Vagina (tissue), 2 donors: ENCODE data around the gene COL24A1. TPM values are rescaled to one million over a fixed set of nuclear protein-coding genes. Genes with fewer than 3 reads are reported as not detected.
"Not testable (repeated sequence)": the region's sequence is repeated elsewhere in the genome, so short reads cannot be mapped to it uniquely, and the experiment has no call there.

Experiments
- DNase-seq, 2 donors: peaks; one replicate each; pipeline ENCODE4 v3.0.0-alpha.2; 2017; ENCODE audit errors: extremely low spot score in 2 of 2
- H3K27ac ChIP-seq: fragments of 200-600 bp; sonication (generic); one replicate; pipeline ENCODE4 v1.5.1; 2019
- H3K27me3 ChIP-seq: fragments of 200-600 bp; sonication (generic); one replicate; pipeline ENCODE4 v1.5.1; 2019
- H3K36me3 ChIP-seq, 2 donors: fragments of 200-600 bp; sonication (generic); one replicate each; pipeline ENCODE4 v1.5.1; 2017 to 2019
- H3K4me1 ChIP-seq: fragments of 200-600 bp; sonication (generic); one replicate; pipeline ENCODE4 v1.5.1; 2019
- H3K4me3 ChIP-seq, 2 donors: fragments of 200-600 bp; sonication (generic); 1 replicate in 1 of 2; 2 replicates in 1 of 2; pipeline ENCODE4 v1.5.1; 2016 to 2019
- H3K9me3 ChIP-seq: fragments of 200-600 bp; sonication (generic); one replicate; pipeline ENCODE4 v1.5.1; 2019
- CTCF ChIP-seq, 3 experiments: fragments of 450-650 bp in 2 of 3; fragments of 200-600 bp in 1 of 3; sonication (generic) in 1 of 3; IDR thresholded peaks; one replicate each; pipeline ENCODE4 v1.5.1; 2017 to 2019; ENCODE audit warnings: antibody characterized with exemption in 3 of 3, mild to moderate bottlenecking in 2 of 3, moderate library complexity in 2 of 3
- POLR2A ChIP-seq, 2 donors: fragments of 450-650 bp; IDR thresholded peaks; one replicate each; pipeline ENCODE4 v1.6.1; 2017; ENCODE audit warnings: antibody characterized with exemption in 2 of 2, mild to moderate bottlenecking in 2 of 2, moderate library complexity in 2 of 2
- POLR2AphosphoS5 ChIP-seq, 2 donors: sonication (generic); formaldehyde crosslinking; IDR thresholded peaks; one replicate each; pipeline ENCODE4 v1.9.0; 2017; ENCODE audit warnings: antibody characterized with exemption in 2 of 2, mild to moderate bottlenecking in 2 of 2, low read depth in 1 of 2; ENCODE audit not compliant: insufficient read depth in 1 of 2
- intact Hi-C: fragments of 100-400 bp; cut with DNase I; formaldehyde crosslinking; loops from one replicate; pipeline ENCODE4 v1.15.1; 2023
- total RNA-seq: library from RNA; depleted of rRNA; stranded (reverse); fragments of >200 nt; gene quantifications from one replicate; pipeline ENCODE4 v1.2.3, GENCODE V29; 2016

COL24A1 gene
- total RNA-seq, 1 donor from 2014 or later: 0.98 TPM

DNA sequence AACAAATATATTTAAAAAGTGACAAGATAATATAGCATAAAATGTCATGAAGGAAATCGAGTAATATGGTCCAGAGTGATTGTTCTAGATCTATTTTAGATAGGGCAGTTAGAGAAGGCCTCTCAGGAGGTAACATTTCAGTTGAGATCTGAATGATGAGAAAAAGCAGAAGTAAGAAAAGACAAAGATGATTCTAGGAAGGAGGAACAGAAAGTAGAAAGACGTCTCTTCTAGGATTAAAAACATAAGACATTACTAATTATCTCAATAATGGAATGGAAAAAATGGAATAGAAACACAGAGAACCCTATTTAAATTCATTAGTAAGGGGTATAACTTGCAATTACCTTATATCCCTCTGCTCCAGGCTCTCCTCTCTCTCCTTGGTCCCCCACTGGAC, 318.3 kb downstream of the COL24A1 start:
- Histone ChIP-seq H3K27me3 (no peaks in the 10 kb centered on the region), H3K36me3 (no peaks in the 10 kb centered on the region), H3K9me3 (no peaks in the 10 kb centered on the region), H3K4me1 (no peaks in the 10 kb centered on the region), H3K27ac (no peak overlapping the region), H3K4me3 (no peak overlapping the region)
- intact Hi-C loops: no loop called here
- no peak for DNase-seq
- TF ChIP-seq CTCF (IDR thresholded peaks at IDR 0.05) (no peak), POLR2A (IDR thresholded peaks at IDR 0.05) (no peak), POLR2AphosphoS5 (IDR thresholded peaks at IDR 0.05; ENCODE audit: insufficient read depth in 1 of 2, low read depth in 1 of 2) (no peak)

DNA sequence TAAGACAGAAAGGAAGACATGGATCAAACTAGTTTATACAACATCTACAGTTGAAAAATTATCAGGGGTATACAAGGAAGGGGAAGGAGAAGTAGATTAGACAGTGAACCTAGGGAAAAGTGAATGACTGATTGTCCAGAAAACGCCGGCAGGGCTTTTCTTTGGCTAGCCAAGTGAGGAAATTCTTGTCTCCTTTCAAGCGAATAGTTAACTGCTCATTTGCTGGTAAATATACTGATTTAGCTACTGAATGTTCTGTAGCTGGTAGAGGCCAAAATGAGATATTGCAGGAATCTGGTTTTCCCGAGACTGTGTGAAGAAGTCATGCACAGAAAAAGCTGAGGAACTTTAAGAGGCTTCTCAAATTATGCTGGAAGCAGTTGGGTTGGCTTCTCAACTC, 319.8 kb downstream of the COL24A1 start:
- no peaks in the 10 kb centered on the region for H3K4me1 ChIP-seq
- no peak for DNase-seq
- no peaks in the 10 kb centered on the region for H3K9me3 ChIP-seq
- H3K4me3 ChIP-seq: no peak overlapping the region
- H3K27ac ChIP-seq: peak overlapping the region; percentile 13
- H3K27me3 ChIP-seq: no peaks in the 10 kb centered on the region
- intact Hi-C loops: no loop called here
- TF ChIP-seq POLR2AphosphoS5 (IDR thresholded peaks at IDR 0.05; ENCODE audit: insufficient read depth in 1 of 2, low read depth in 1 of 2) (no peak), CTCF (IDR thresholded peaks at IDR 0.05) (no peak), POLR2A (IDR thresholded peaks at IDR 0.05) (no peak)
- H3K36me3 ChIP-seq: no peaks in the 10 kb centered on the region

DNA sequence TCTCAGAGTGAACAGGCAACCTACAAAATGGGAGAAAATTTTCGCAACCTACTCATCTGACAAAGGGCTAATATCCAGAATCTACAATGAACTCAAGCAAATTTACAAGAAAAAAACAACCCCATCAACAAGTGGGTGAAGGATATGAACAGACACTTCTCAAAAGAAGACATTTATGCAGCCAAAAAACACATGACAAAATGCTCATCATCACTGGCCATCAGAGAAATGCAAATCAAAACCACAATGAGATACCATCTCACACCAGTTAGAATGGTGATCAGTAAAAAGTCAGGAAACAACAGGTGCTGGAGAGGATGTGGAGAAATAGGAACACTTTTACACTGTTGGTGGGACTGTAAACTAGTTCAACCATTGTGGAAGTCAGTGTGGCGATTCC, 323.4 kb downstream of the COL24A1 start:
- intact Hi-C loops, H3K4me1 ChIP-seq, H3K4me3 ChIP-seq, H3K36me3 ChIP-seq, DNase-seq, H3K27me3 ChIP-seq, H3K9me3 ChIP-seq, H3K27ac ChIP-seq: not testable (repeated sequence)

DNA sequence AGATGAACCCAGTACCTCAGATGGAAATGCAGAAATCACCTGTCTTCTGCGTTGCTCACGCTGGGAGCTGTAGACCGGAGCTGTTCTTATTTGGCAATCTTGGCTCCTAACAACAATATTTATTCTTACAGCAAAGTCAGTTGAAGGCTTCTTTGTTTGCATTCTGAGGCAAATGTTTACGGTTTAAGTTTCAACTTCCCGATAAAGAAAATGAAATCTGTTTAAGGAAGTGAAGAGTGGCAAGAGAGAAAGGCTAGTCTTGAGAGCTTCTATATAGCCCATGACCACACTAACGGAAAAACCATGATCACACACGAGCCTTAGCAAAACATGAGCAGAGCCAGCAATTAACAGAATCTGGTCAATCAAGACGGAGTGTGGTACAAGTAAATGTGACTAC, 325.7 kb downstream of the COL24A1 start:
- TF ChIP-seq CTCF (IDR thresholded peaks at IDR 0.05) (no peak), POLR2A (IDR thresholded peaks at IDR 0.05) (no peak), POLR2AphosphoS5 (IDR thresholded peaks at IDR 0.05; ENCODE audit: insufficient read depth in 1 of 2, low read depth in 1 of 2) (no peak)
- Histone ChIP-seq H3K27ac (no peak overlapping the region), H3K4me3 (no peak overlapping the region), H3K4me1 (no peaks in the 10 kb centered on the region), H3K27me3 (no peaks in the 10 kb centered on the region), H3K36me3 (no peaks in the 10 kb centered on the region), H3K9me3 (no peaks in the 10 kb centered on the region)
- intact Hi-C loops: no loop called here
- DNase-seq: no peak

DNA sequence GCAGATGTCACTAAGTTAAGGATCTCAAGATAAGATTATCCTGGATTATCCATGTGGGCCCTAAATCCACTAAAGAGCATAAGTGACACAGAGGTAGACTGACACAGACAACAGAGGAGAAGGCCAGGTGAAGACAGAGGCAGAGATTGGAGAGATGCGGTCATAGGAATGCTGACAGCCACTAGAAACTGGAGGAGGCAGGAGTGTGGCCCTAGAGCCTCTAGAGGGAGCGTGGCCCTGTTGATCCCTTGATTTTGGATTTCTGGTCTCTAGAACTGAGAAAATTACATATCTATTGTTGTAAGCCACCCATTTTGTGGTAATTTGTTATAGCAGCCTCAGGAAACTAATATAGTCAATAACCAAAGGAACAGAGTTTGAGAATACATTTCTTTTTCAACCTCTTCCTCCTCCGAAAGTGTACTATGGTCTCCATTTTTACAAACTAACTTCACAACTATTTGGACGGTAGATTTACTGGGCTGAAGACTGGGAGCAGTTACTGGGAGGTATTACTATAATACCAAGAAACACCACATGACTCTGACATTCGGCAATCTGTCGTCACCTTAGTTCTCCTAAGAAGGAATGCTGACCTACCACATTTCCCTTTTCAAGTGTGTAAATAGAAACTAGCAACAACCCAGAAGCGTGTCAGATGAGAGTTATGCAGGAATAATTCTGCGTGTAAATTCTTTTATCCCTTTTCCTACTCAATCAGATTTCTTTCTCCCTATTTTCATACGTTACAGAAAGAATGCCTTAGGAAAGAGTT, 332.3 kb downstream of the COL24A1 start:
- no peaks in the 10 kb centered on the region for H3K36me3 ChIP-seq
- no peak for DNase-seq
- H3K27me3 ChIP-seq: no peaks in the 10 kb centered on the region
- no peak overlapping the region for H3K4me3 ChIP-seq
- H3K4me1 ChIP-seq: no peaks in the 10 kb centered on the region
- no peaks in the 10 kb centered on the region for H3K9me3 ChIP-seq
- TF ChIP-seq POLR2A (IDR thresholded peaks at IDR 0.05): no peak
- no peak for TF ChIP-seq CTCF (IDR thresholded peaks at IDR 0.05)
- no peak for TF ChIP-seq POLR2AphosphoS5 (IDR thresholded peaks at IDR 0.05; ENCODE audit: insufficient read depth in 1 of 2, low read depth in 1 of 2)
- intact Hi-C loops: no loop called here
- no peak overlapping the region for H3K27ac ChIP-seq
